ENCODE measurements around the gene KIF4A.

GRCh38 chrX:70402721-70403120 lies 112.8 kb downstream of the KIF4A start:
- no peak for TF ChIP-seq CTCF (IDR thresholded peaks at IDR 0.05)
- no peak for TF ChIP-seq POLR2A (IDR thresholded peaks at IDR 0.05)
